Left renal cortex interstitium (tissue), 4 donors: ENCODE data around the gene MTCL1. TPM values are rescaled to one million over a fixed set of nuclear protein-coding genes. Genes with fewer than 3 reads are reported as not detected.

Experiments used
- DNase-seq, 4 donors: peaks; one replicate each; pipeline ENCODE4 v3.0.0-alpha.2; 2013; ENCODE audit warnings: low read depth in 4 of 4, low spot score in 2 of 4, missing footprints in 1 of 4
- polyA plus RNA-seq, 4 donors: library from polyadenylated mRNA; unstranded; fragments of 120-200 nt; gene quantifications; one replicate each; pipeline ENCODE4 v1.2.1, GENCODE V29; 2013; ENCODE audit not compliant: insufficient read length in 4 of 4

MTCL1 gene
- polyA plus RNA-seq, 4 donors, result 13.4 to 33.1 (median 22.6) TPM

- DNase-seq, result no peak
Measured at GRCh38 chr18:8709248-8710059, 4.1 kb downstream of the MTCL1 start.

- DNase-seq, result no peak
Measured at GRCh38 chr18:8711736-8712135, 6.4 kb downstream of the MTCL1 start.

GRCh38 chr18:8713691-8714090 is 8.3 kb downstream of the MTCL1 start:
- no peak for DNase-seq

- DNase-seq, result no peak
Measured at GRCh38 chr18:8715599-8715998, 10.2 kb downstream of the MTCL1 start.

- DNase-seq, result no peak
Measured at GRCh38 chr18:8717011-8717770, 11.8 kb downstream of the MTCL1 start.

- no peak for DNase-seq
Measured at GRCh38 chr18:8718401-8718913, 13.1 kb downstream of the MTCL1 start.

GRCh38 chr18:8719192-8719591 is 13.8 kb downstream of the MTCL1 start:
- no peak for DNase-seq

- no peak for DNase-seq
Measured at GRCh38 chr18:8720141-8720540, 14.8 kb downstream of the MTCL1 start.

- DNase-seq, result no peak
Measured at GRCh38 chr18:8721094-8721669, 15.8 kb downstream of the MTCL1 start.

GRCh38 chr18:8721716-8722115 is 16.4 kb downstream of the MTCL1 start:
- no peak for DNase-seq

GRCh38 chr18:8722946-8723820 is 17.8 kb downstream of the MTCL1 start:
- DNase-seq, result no peak

GRCh38 chr18:8724452-8724851 is 19.1 kb downstream of the MTCL1 start:
- DNase-seq, result no peak

GRCh38 chr18:8726281-8726680 is 20.9 kb downstream of the MTCL1 start:
- DNase-seq, result no peak

GRCh38 chr18:8726963-8727705 is 21.8 kb downstream of the MTCL1 start:
- no peak for DNase-seq

- no peak for DNase-seq
Measured at GRCh38 chr18:8730080-8730827, 24.9 kb downstream of the MTCL1 start.

- no peak for DNase-seq
Measured at GRCh38 chr18:8732442-8733360, 27.3 kb downstream of the MTCL1 start.

- no peak for DNase-seq
Measured at GRCh38 chr18:8734496-8734895, 29.1 kb downstream of the MTCL1 start.

GRCh38 chr18:8735274-8735673 is 29.9 kb downstream of the MTCL1 start:
- DNase-seq, result peak in 1 of 4 donors; percentile 16
